Endothelial cell of umbilical vein (primary cell): ENCODE measurements around the gene AQP3. TPM values are rescaled to one million over a fixed set of nuclear protein-coding genes. Genes with fewer than 3 reads are reported as not detected.

Source experiments
- BruUV-seq: library from RNA; stranded (reverse); fragments of 400-500 nt; replicated peaks from 2 replicates; lab custom pipeline; 2021; lab: Mats Ljungman, UMichigan
- CTCF ChIA-PET: fragments of 300-600, 350-600 bp; sonication (Branson Sonifier 250); formaldehyde crosslinking; loops from one replicate; lab custom pipeline; 2021; ENCODE audit warnings: antibody characterized with exemption, inconsistent platforms; lab: Charles Lee
- POLR2A ChIA-PET: fragments of 300-600, 350-600 bp; sonication (Branson Sonifier 250); formaldehyde crosslinking; loops from one replicate; lab custom pipeline; 2021; ENCODE audit warnings: antibody characterized with exemption, inconsistent platforms; lab: Charles Lee
- DNase-seq: peaks from one replicate; pipeline ENCODE4 v3.0.0-alpha.2; 2011; ENCODE audit warnings: low read depth, low spot score
- FAIRE-seq: peaks from 2 replicates; lab custom pipeline; 2011; peaks lifted over from hg19 to GRCh38; lab: Jason Lieb, UNC
- H2AFZ ChIP-seq: 2 replicates; pipeline ENCODE4 v1.6.0; 2012; ENCODE audit warnings: low read depth, low read length, control low read depth, inconsistent platforms
- H3K27ac ChIP-seq: 2 replicates; pipeline ENCODE4 v1.5.1; 2011; ENCODE audit warnings: low read depth, mild to moderate bottlenecking, control low read depth, low read length, moderate library complexity; ENCODE audit not compliant: insufficient read depth
- H3K27me3 ChIP-seq, 2 experiments: 2 replicates each; pipeline versions ENCODE4 v1.6.0 to v1.6.1; 2011; ENCODE audit warnings: low read length in 2 of 2, mixed read lengths in 1 of 2; ENCODE audit not compliant: control insufficient read depth in 2 of 2, insufficient read depth in 2 of 2
- H3K36me3 ChIP-seq, 2 experiments: 2 replicates in 1 of 2; 3 replicates in 1 of 2; pipeline ENCODE4 v1.5.1; 2011; ENCODE audit warnings: low read length in 2 of 2, mild to moderate bottlenecking in 1 of 2, moderate library complexity in 1 of 2; ENCODE audit not compliant: control insufficient read depth in 2 of 2, insufficient read depth in 2 of 2; ENCODE audit errors: extremely low read depth in 1 of 2
- H3K4me1 ChIP-seq: 3 replicates; pipeline ENCODE4 v1.5.1; 2011; ENCODE audit warnings: mild to moderate bottlenecking, low read length; ENCODE audit not compliant: control insufficient read depth, insufficient read depth; ENCODE audit errors: extremely low read depth
- H3K4me2 ChIP-seq: 2 replicates; pipeline ENCODE4 v1.6.1; 2011; ENCODE audit warnings: low read length, control low read depth, mixed read lengths; ENCODE audit not compliant: insufficient read depth
- H3K4me3 ChIP-seq, 3 experiments: fragments of 200-600 bp in 1 of 3; sonication (generic), shearing (Covaris generic) in 1 of 3; replicated peaks in 1 of 3; 2 replicates each; pipeline ENCODE4 v1.5.1; 2011 to 2016; ENCODE audit warnings: control low read depth in 3 of 3, low read length in 3 of 3, mild to moderate bottlenecking in 2 of 3, inconsistent platforms in 1 of 3, low read depth in 1 of 3, moderate library complexity in 1 of 3; ENCODE audit not compliant: insufficient read depth in 1 of 3
- H3K79me2 ChIP-seq: 2 replicates; pipeline ENCODE4 v1.6.0; 2012; ENCODE audit warnings: low read length, inconsistent platforms; ENCODE audit not compliant: control insufficient read depth, insufficient read depth
- H3K9ac ChIP-seq: replicated peaks from 2 replicates; pipeline ENCODE3; 2011; ENCODE audit warnings: low read length, control low read depth; ENCODE audit not compliant: insufficient read depth; ENCODE audit errors: extremely low read depth
- H3K9me1 ChIP-seq: replicated peaks from 3 replicates; pipeline ENCODE4 v1.6.0; 2011; ENCODE audit warnings: mild to moderate bottlenecking, low read length; ENCODE audit not compliant: control insufficient read depth, insufficient read depth; ENCODE audit errors: extremely low read depth
- H3K9me3 ChIP-seq: replicated peaks from 2 replicates; pipeline ENCODE4 v1.5.1; 2012; ENCODE audit warnings: low read length, inconsistent platforms; ENCODE audit not compliant: control insufficient read depth, insufficient read depth
- H4K20me1 ChIP-seq: replicated peaks from 2 replicates; pipeline ENCODE3; 2011; ENCODE audit warnings: mild to moderate bottlenecking, low read length; ENCODE audit not compliant: control insufficient read depth, insufficient read depth; ENCODE audit errors: extremely low read depth
- EZH2 ChIP-seq: IDR thresholded peaks from 2 replicates; pipeline ENCODE4 v1.6.1; 2012; ENCODE audit warnings: borderline replicate concordance, low read depth, mild to moderate bottlenecking, moderate library complexity, low read length, inconsistent platforms; ENCODE audit not compliant: severe bottlenecking
- FOS ChIP-seq: IDR thresholded peaks from 2 replicates; pipeline ENCODE4 v1.6.1; 2011; ENCODE audit warnings: mild to moderate bottlenecking, low read length, moderate library complexity, borderline replicate concordance; ENCODE audit not compliant: insufficient read depth
- GATA2 ChIP-seq: IDR thresholded peaks from 2 replicates; pipeline ENCODE4 v1.7.0; 2011; ENCODE audit warnings: low read depth, mild to moderate bottlenecking, moderate library complexity, mixed read lengths, low read length; ENCODE audit not compliant: insufficient read length, insufficient read depth
- JUN ChIP-seq: IDR thresholded peaks from 2 replicates; pipeline ENCODE4 v1.6.1; 2011; ENCODE audit warnings: borderline replicate concordance, low read depth; ENCODE audit not compliant: insufficient read length, insufficient read depth
- MAX ChIP-seq: IDR thresholded peaks from 2 replicates; pipeline ENCODE4 v1.6.1; 2011; ENCODE audit not compliant: insufficient read depth, insufficient read length
- MYC ChIP-seq: IDR thresholded peaks from one replicate; pipeline ENCODE4 v1.6.1; 2011; ENCODE audit warnings: mild to moderate bottlenecking, low read depth, low read length
- POLR2A ChIP-seq: IDR thresholded peaks from 2 replicates; pipeline ENCODE4 v1.6.1; 2012; ENCODE audit warnings: low read depth, mild to moderate bottlenecking, control low read depth, low read length
- POLR2AphosphoS5 ChIP-seq: IDR thresholded peaks from 2 replicates; pipeline ENCODE4 v1.6.1; 2012; ENCODE audit warnings: low read depth, mild to moderate bottlenecking, control low read depth, low read length, moderate library complexity; ENCODE audit not compliant: insufficient read depth
- dilution Hi-C: fragments of 300-500 bp; cut with MboI; formaldehyde crosslinking; loops from one replicate; pipeline ENCODE4 v1.15.0; 2019; ENCODE audit warnings: low sequenced_read_pairs; ENCODE audit not compliant: extremely low pct_ligation_motif_present
- intact Hi-C: fragments of 100-400 bp; cut with micrococcal nuclease; formaldehyde crosslinking; loops from one replicate; pipeline ENCODE4 v1.10.0; 2022
- polyA plus RNA-seq, 4 experiments: library from polyadenylated mRNA; depleted of rRNA in 3 of 4; stranded (reverse) in 3 of 4; unstranded in 1 of 4; fragments of >200 nt; gene quantifications; 2 replicates each; pipeline versions ENCODE4 v1.2.1 to v1.2.3, GENCODE V29; 2011 to 2012; ENCODE audit warnings: missing spikeins in 1 of 4
- total RNA-seq: library from RNA; stranded (reverse); gene quantifications from 2 replicates; pipeline ENCODE4 v1.2.3, GENCODE V29; 2021
- TF ChIP-seq, protein P1 (sequence below), 2 donors: IDR thresholded peaks; 1 replicate in 1 of 2; 2 replicates in 1 of 2; pipeline ENCODE4 v1.5.1; 2011; ENCODE audit warnings: low read length in 2 of 2, mild to moderate bottlenecking in 2 of 2, moderate library complexity in 2 of 2, control low read depth in 1 of 2, inconsistent platforms in 1 of 2, low read depth in 1 of 2; ENCODE audit not compliant: insufficient read depth in 1 of 2; ENCODE audit errors: extremely low read depth in 1 of 2

Gene AQP3
- total and polyA plus RNA-seq, 2 donors (not counting 3 experiments of a cell fraction or from before 2014, with no cell fraction given) = 0.93 to 1.8 TPM

- Histone ChIP-seq H3K4me1 (peaks cover 3% of the 10 kb centered on the region), H3K9ac (no peak overlapping the region), H4K20me1 (no peaks in the 10 kb centered on the region), H3K4me3 (no peak overlapping the region), H3K9me1 (no peaks in the 10 kb centered on the region), H2AFZ (no peak overlapping the region), H3K9me3 (no peaks in the 10 kb centered on the region), H3K27ac (no peak overlapping the region), H3K79me2 (no peaks in the 10 kb centered on the region), H3K27me3 (peaks cover 2 to 6% of the 10 kb centered on the region in 2 experiments), H3K4me2 (no peak overlapping the region), H3K36me3 (no peaks in the 10 kb centered on the region)
- intact Hi-C loops (loop anchor here (5.0 kb wide), 1 partner anchor 51 kb away; no protein-coding TSS in a partner anchor), dilution Hi-C loops (no loop called here)
- no peak for TF ChIP-seq POLR2AphosphoS5
- TF ChIP-seq EZH2 = no peak
- TF ChIP-seq GATA2 = no peak
- TF ChIP-seq MYC = no peak
- no peak for TF ChIP-seq FOS
- BruUV-seq = no TSS peak
- ChIA-PET CTCF (interaction anchor here (1.7 to 2.0 kb wide), 2 partner anchors 17 to 61 kb away, joined by 5 to 14 read pairs; no protein-coding TSS in a partner anchor), POLR2A (no interaction called here)
- no peak for DNase-seq
- FAIRE-seq = no peak
These were observed 10.9 kb downstream of the AQP3 start for GRCh38 chr9:33436445-33436844.

- POLR2A ChIA-PET = no interaction called here
- H3K9me1 ChIP-seq = no peaks in the 10 kb centered on the region
- no peak overlapping the region for H3K9ac ChIP-seq
- H3K36me3 ChIP-seq = no peaks in the 10 kb centered on the region
- no peak overlapping the region for H2AFZ ChIP-seq
- dilution Hi-C loops = no loop called here
- no peaks in the 10 kb centered on the region for H3K9me3 ChIP-seq
- BruUV-seq = no TSS peak
- no peak overlapping the region for H3K4me3 ChIP-seq
- TF ChIP-seq, protein P1, sequence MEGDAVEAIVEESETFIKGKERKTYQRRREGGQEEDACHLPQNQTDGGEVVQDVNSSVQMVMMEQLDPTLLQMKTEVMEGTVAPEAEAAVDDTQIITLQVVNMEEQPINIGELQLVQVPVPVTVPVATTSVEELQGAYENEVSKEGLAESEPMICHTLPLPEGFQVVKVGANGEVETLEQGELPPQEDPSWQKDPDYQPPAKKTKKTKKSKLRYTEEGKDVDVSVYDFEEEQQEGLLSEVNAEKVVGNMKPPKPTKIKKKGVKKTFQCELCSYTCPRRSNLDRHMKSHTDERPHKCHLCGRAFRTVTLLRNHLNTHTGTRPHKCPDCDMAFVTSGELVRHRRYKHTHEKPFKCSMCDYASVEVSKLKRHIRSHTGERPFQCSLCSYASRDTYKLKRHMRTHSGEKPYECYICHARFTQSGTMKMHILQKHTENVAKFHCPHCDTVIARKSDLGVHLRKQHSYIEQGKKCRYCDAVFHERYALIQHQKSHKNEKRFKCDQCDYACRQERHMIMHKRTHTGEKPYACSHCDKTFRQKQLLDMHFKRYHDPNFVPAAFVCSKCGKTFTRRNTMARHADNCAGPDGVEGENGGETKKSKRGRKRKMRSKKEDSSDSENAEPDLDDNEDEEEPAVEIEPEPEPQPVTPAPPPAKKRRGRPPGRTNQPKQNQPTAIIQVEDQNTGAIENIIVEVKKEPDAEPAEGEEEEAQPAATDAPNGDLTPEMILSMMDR (IDR thresholded peaks at IDR 0.05; ENCODE audit: extremely low read depth in 1 of 2, insufficient read depth in 1 of 2, low read depth in 1 of 2, low read length in 2 of 2) = no peak
- no peak for TF ChIP-seq FOS
- no peak for TF ChIP-seq POLR2AphosphoS5
- TF ChIP-seq EZH2 = no peak
- TF ChIP-seq JUN = no peak
- no peak for TF ChIP-seq MAX
- TF ChIP-seq MYC = no peak
- no peak for TF ChIP-seq GATA2
- no peak for TF ChIP-seq POLR2A
- CTCF ChIA-PET = interaction anchor here (1.7 to 2.0 kb wide), 2 partner anchors 17 to 61 kb away, joined by 5 to 14 read pairs; no protein-coding TSS in a partner anchor
- intact Hi-C loops = loop anchor here (5.0 kb wide), 1 partner anchor 51 kb away; no protein-coding TSS in a partner anchor
- peaks cover 3% of the 10 kb centered on the region for H3K4me1 ChIP-seq
- no peak overlapping the region for H3K27ac ChIP-seq
- no peak overlapping the region for H3K4me2 ChIP-seq
- H4K20me1 ChIP-seq = no peaks in the 10 kb centered on the region
- H3K27me3 ChIP-seq = peaks cover 2 to 6% of the 10 kb centered on the region in 2 experiments
- FAIRE-seq (no peak), DNase-seq (no peak)
- H3K79me2 ChIP-seq = no peaks in the 10 kb centered on the region
These were observed 11.5 kb downstream of the AQP3 start for GRCh38 chr9:33435821-33436277.
